Hindlimb muscle (tissue), 1 donor: ENCODE data around the gene NRXN3. TPM values are rescaled to one million over a fixed set of nuclear protein-coding genes. Genes with fewer than 3 reads are reported as not detected.
"Not testable (repeated sequence)": the region's sequence is repeated elsewhere in the genome, so short reads cannot be mapped to it uniquely, and the experiment has no call there.

Experiments
- DNase-seq: peaks from one replicate; pipeline ENCODE4 v3.0.0-alpha.2; 2013
- polyA plus RNA-seq: library from polyadenylated mRNA; unstranded; fragments of 120-200 nt; gene quantifications from one replicate; pipeline ENCODE4 v1.2.1, GENCODE V29; 2013; ENCODE audit not compliant: insufficient read length

The NRXN3 gene
- polyA plus RNA-seq, 1 donor, result 0.40 TPM

- no peak for DNase-seq
These were observed 320.9 kb downstream of the NRXN3 start for GRCh38 chr14:78491048-78491447.

GRCh38 chr14:78498062-78498595, 328.0 kb downstream of the NRXN3 start:
- DNase-seq, result no peak

GRCh38 chr14:78501909-78502308, 331.7 kb downstream of the NRXN3 start:
- no peak for DNase-seq

GRCh38 chr14:78508023-78508422, 337.9 kb downstream of the NRXN3 start:
- DNase-seq, result no peak

- DNase-seq, result no peak
These were observed 339.3 kb downstream of the NRXN3 start for GRCh38 chr14:78509516-78509915.

- DNase-seq, result no peak
These were observed 341.8 kb downstream of the NRXN3 start for GRCh38 chr14:78512021-78512420.

DNA sequence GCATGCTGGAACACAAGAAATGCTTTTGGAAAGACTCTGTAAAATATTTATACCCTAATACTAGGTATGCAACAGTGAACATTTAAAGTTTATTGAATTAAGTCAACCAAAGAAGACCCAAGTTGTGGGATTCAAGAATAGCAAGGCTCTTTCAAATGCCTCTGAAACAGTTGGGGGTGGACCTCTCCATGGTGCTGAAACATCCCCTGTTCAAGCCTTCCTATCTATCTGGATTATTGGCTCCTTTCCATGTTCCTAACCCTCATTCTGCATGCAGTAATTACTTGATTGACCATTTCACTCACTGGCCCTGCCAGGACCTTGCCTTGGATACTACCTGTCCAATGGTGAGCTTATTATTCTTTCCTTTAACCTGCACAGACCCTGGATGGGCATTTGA, 349.7 kb downstream of the NRXN3 start:
- peak; percentile 15 for DNase-seq

GRCh38 chr14:78524196-78524595, 354.0 kb downstream of the NRXN3 start:
- DNase-seq, result no peak

GRCh38 chr14:78524766-78525165, 354.6 kb downstream of the NRXN3 start:
- no peak for DNase-seq

DNA sequence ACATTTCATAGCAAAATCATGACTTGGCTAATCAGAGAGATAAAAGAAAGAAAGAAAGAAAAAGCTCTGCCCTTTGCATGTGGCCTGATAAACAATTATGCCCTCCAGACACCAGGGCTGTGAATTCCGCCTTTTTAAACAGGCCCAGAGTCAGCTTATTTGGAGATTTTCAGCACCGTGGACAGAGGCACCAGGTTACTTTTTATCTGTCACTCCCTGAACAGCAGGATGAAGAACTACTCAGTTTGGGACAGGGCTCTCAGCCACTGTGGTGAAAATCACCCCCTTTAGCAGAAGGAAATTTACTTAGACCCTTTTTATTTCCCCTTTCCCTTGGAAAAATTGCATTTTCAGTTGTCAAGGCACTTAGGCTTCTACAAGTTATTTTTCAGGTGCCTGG, 359.9 kb downstream of the NRXN3 start:
- DNase-seq, result peak; percentile 6

- DNase-seq, result no peak
These were observed 364.0 kb downstream of the NRXN3 start for GRCh38 chr14:78534141-78534540.

GRCh38 chr14:78535041-78535440, 364.9 kb downstream of the NRXN3 start:
- DNase-seq, result no peak

DNA sequence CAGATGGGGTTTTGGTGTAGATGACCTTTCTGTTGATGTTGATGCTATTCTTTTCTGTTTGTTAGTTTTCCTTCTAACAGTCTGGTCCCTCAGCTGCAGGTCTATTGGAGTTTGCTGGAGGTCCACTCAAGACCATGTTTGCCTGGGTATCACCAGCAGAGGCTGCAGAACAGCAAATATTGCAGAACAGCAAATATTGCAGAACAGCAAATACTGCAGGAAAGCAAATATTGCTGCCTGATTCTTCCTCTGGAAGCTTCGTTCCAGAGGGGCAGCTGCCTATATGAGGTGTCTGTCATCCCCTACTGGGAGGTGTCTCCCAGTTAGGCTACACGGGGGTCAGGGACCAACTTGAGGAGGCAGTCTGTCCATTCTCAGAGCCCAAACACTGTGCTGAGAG, 371.6 kb downstream of the NRXN3 start:
- DNase-seq, result not testable (repeated sequence)

DNA sequence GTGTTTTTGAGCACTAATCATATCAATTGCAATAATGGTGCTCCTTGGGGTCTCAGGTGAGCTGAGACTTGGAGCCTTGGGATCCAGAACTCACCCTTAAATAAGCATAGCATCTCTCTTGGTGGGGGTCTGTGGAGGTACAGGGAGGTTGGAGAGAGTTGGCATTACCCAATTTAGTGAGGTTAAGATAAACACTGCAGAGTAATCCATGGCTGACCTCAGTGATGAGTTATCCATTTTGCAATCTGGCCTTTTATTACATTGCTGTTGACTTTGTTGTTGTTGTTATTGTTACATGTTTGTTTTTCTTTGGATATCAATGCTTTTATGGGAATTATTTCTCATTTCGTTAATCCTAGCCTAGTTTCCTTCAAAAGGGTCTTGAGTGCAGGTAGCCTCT, 373.3 kb downstream of the NRXN3 start:
- no peak for DNase-seq

- no peak for DNase-seq
These were observed 390.9 kb downstream of the NRXN3 start for GRCh38 chr14:78561074-78561473.

DNA sequence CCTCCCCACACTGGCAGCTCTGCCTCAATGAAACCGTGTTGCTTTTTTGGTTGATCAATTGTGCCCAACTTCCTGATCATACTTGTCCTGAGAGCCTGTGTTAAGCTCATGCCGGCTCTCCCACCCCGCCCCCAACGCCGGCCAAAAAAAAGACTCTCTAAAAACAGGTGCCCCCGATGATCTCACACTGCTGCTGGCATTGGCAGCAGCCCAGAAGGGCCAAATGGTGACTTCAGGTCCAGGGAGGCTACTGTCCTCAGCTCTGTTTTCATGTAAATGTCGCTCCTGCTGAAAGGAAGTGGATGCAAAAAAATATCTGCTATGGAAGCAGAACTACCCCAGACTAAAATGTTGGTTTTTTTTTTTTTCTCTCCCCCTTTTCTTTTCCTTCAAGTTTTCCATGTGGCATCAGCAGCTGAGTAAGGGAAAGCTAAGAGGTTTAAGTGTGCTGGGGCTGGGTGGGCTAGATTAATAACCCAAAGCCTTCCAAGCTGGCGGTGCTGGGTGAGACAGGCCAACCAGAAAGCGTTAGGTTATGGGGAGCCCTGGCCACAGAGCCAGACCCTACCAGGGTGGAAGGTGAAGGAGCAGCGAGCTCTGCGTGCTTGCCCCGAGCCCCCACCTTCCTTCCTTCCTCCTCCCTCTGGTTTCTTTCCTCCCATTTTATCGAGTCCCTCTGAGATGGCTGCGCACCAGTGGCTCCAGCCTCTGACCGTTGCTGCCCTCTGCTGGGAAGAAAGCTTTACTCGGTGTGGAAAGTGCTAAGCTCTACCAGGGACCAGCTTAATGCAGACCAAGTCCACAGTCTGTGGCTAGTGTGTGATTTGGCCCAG, 396.1 kb downstream of the NRXN3 start:
- peak; percentile 37 for DNase-seq

DNA sequence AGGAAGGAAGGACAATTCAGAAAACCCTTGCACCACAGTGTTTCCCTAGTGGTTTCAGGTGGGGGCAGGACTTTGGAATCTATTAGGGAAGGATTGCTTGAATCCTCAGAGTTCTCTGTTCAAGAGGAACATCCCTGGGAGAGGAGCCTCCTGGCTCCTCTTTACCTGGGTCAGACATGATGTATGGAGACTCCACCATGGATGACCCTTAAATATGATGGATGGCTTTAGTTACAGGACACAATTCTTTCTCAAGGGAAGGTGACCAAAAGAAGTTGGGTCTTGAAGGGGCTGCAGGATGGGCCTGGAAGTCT, 396.6 kb downstream of the NRXN3 start:
- DNase-seq, result no peak

DNA sequence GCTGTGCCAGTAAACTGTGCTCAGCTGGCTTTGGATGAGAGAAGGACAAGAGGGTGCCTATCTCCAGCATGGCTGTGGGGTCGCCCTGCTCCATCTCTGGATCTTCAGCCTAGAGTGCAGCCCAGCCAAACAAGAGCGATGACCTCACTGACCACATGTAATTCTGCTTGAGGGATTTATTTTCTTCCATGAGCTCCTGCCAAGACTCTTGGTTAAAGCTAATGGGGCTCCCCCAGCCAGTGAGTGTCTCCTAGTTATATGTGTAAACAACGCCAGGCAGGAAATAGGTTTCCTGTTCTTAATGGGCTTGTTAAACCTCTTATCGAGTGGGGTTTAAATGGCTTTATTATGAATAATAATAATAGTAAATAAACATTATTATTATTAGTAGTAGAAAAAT, 397.2 kb downstream of the NRXN3 start:
- DNase-seq, result no peak

- DNase-seq, result not testable (repeated sequence)
These were observed 403.6 kb downstream of the NRXN3 start for GRCh38 chr14:78573736-78574135.

DNA sequence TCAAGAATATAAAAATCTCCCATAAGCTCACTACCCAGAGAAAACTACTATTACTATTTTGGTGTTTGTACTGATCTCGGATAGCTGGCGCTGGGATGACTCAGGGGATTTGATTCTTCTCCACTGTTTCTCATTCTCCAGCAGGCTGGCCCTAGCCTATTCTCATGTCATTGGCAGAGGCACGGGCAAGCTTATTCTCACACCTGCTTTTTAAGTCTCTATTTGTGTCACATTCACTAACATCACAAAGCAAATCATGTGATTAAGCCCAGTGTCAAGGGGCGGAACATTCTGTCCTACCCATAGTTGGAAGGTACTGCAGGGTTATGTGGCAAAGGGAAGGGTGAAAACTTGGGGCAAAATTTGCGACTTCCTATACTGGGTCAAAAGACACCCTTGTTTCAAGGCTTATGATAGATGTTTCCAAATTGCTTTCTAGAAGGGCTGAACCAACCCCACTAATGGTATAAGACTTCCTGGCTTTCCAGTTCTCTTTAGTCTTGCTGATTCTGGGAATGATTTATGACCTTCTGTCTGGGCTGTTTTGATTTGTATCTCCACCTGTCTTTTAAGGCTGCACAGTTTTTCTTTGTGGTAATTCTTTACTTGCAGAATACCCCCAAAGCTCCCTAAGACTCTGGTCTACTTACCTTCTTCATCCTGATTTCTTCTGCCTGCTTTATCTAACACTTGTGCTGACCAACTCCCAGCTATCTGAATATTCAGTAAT, 406.4 kb downstream of the NRXN3 start:
- no peak for DNase-seq

GRCh38 chr14:78581229-78581628, 411.1 kb downstream of the NRXN3 start:
- no peak for DNase-seq

GRCh38 chr14:78586681-78587080, 416.5 kb downstream of the NRXN3 start:
- DNase-seq, result no peak

DNA sequence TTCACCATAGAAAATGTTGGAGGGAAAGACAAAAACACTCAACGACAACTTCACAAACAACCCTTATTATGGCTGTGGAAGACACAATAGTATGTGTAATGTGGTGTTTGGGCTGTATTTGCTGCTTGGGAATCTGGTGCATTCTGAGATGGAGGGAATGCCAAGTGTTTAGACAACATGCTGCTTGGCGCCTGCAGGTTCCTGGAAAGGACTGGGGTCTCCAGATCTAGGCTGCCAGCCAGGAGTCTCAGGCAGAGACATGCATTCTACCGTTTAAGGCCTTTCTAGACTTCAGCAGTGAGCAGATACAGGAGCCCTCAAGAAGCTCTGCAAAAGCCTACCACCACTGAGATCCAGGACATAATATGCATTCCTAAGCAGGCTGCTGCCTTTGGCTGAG, 418.7 kb downstream of the NRXN3 start:
- DNase-seq, result no peak

- no peak for DNase-seq
These were observed 422.5 kb downstream of the NRXN3 start for GRCh38 chr14:78592616-78593219.
